Cerebellar cortex (tissue), 1 donor: ENCODE results near the gene MOG.
"Not testable (repeated sequence)": the region's sequence is repeated elsewhere in the genome, so short reads cannot be mapped to it uniquely, and the experiment has no call there.

Source experiments
- DNase-seq: peaks from one replicate; pipeline ENCODE4 v3.0.0-alpha.2; 2015; ENCODE audit warnings: low spot score

The MOG gene

GRCh38 chr6:29641430-29642148 is 15.3 kb upstream of the MOG start:
- no peak for DNase-seq

GRCh38 chr6:29647927-29648642 is 8.8 kb upstream of the MOG start:
- DNase-seq: peak; percentile 56

GRCh38 chr6:29649701-29650673 is 6.9 kb upstream of the MOG start:
- peak; percentile 100 for DNase-seq

- peak; percentile 66 for DNase-seq
These were observed 5.3 kb upstream of the MOG start for GRCh38 chr6:29651413-29652197.

GRCh38 chr6:29652198-29652584 is 4.7 kb upstream of the MOG start:
- no peak for DNase-seq

GRCh38 chr6:29653452-29654038 is 3.3 kb upstream of the MOG start:
- peak; percentile 91 for DNase-seq

- no peak for DNase-seq
These were observed 1.2 kb upstream of the MOG start for GRCh38 chr6:29655658-29656057.

GRCh38 chr6:29656157-29656556 is 735 bp upstream of the MOG start:
- DNase-seq: no peak

- no peak for DNase-seq
These were observed 4.2 kb downstream of the MOG start for GRCh38 chr6:29661071-29661470.

GRCh38 chr6:29661502-29662141 is 4.7 kb downstream of the MOG start:
- DNase-seq: not testable (repeated sequence)

GRCh38 chr6:29663300-29664042 is 6.6 kb downstream of the MOG start:
- no peak for DNase-seq

- DNase-seq: no peak
These were observed 9.3 kb downstream of the MOG start for GRCh38 chr6:29665942-29666825.

- no peak for DNase-seq
These were observed 9.9 kb downstream of the MOG start for GRCh38 chr6:29666826-29667130.

- no peak for DNase-seq
These were observed 10.3 kb downstream of the MOG start for GRCh38 chr6:29667158-29667557.

- no peak for DNase-seq
These were observed 14.1 kb downstream of the MOG start for GRCh38 chr6:29671026-29671425.

- DNase-seq: not testable (repeated sequence)
These were observed 15.2 kb downstream of the MOG start for GRCh38 chr6:29672116-29672515.

GRCh38 chr6:29673161-29673560 is 16.3 kb downstream of the MOG start:
- no peak for DNase-seq

- no peak for DNase-seq
These were observed 17.1 kb downstream of the MOG start for GRCh38 chr6:29674008-29674407.

- DNase-seq: no peak
These were observed 18.7 kb downstream of the MOG start for GRCh38 chr6:29675561-29675960.
